Measurements from ENCODE around the gene SLC39A1. TPM values are rescaled to one million over a fixed set of nuclear protein-coding genes. Genes with fewer than 3 reads are reported as not detected.

The SLC39A1 gene
- total and polyA plus RNA-seq, 9 of the 15 experiments (the other 6 are each of a cell fraction or from before 2014, with no cell fraction given) = 9.9 to 81.1 (median 62.7) TPM

- TF ChIP-seq NRF1 (conservative IDR thresholded peaks at IDR 0.05 in 1 of 2, IDR thresholded peaks at IDR 0.05 in 1 of 2) (no peak), SOX6 (IDR thresholded peaks at IDR 0.05) (no peak), SRSF3 (IDR thresholded peaks at IDR 0.05; ENCODE audit: insufficient read depth, low read length) (no peak), NFATC3 (IDR thresholded peaks at IDR 0.05) (peak; percentile 46; the same call in 1 of the 2 replicates), IFI16 (CRISPR knock-in tag; IDR thresholded peaks at IDR 0.05) (no peak), VEZF1 (CRISPR knock-in tag; IDR thresholded peaks at IDR 0.05) (peak; percentile 23; the same call in 1 of the 2 replicates), NKRF (IDR thresholded peaks at IDR 0.05; ENCODE audit: borderline replicate concordance) (peak; percentile 9; the same call in 1 of the 2 replicates), ZNF134 (CRISPR knock-in tag; conservative IDR thresholded peaks at IDR 0.05) (no peak), E2F8 (IDR thresholded peaks at IDR 0.05; ENCODE audit: low read depth, partially characterized antibody) (peak; percentile 49), ZNF76 (CRISPR knock-in tag; IDR thresholded peaks at IDR 0.05; ENCODE audit: borderline replicate concordance) (no peak), CTBP1 (IDR thresholded peaks at IDR 0.05; ENCODE audit: borderline replicate concordance) (no peak), AFF4 (CRISPR knock-in tag; IDR thresholded peaks at IDR 0.05) (no peak), ZFX (CRISPR knock-in tag; IDR thresholded peaks at IDR 0.05) (peak; percentile 47), ZNF766 (CRISPR knock-in tag; conservative IDR thresholded peaks at IDR 0.05) (0 out of 2 replicates have a peak, but pooled peaks have one; percentile 3), ELF4 (CRISPR knock-in tag; IDR thresholded peaks at IDR 0.05) (no peak), ZNF77 (CRISPR knock-in tag; IDR thresholded peaks at IDR 0.05) (no peak), TCF7L2 (IDR thresholded peaks at IDR 0.05; ENCODE audit: low read depth, low read length) (no peak), TBL1XR1 (IDR thresholded peaks at IDR 0.05; ENCODE audit: low read length in 2 of 2) (no peak)
Observed at GRCh38 chr1:153985941-153986761, 22.8 kb upstream of the SLC39A1 start, which contains the start of gene RAB13 (continued).
